T-helper 2 cell (primary cell): ENCODE results near the gene ZZZ3.
A peak's percentile ranks its signal among the peaks of the same experiment; 100 is the strongest.
"Not testable (repeated sequence)": the region's sequence is repeated elsewhere in the genome, so short reads cannot be mapped to it uniquely, and the experiment has no call there.

Experiments
- DNase-seq, 5 experiments: peaks; one replicate each; pipeline versions ENCODE4 v3.0.0 to v3.0.0-alpha.2; 2012 to 2022

Gene ZZZ3

GRCh38 chr1:77670330-77670729, 12.1 kb downstream of the ZZZ3 start:
- DNase-seq, result no peak

GRCh38 chr1:77668924-77669449, 13.5 kb downstream of the ZZZ3 start:
- peak in 1 of 5 experiments; percentile 59 for DNase-seq

- no peak for DNase-seq
These were observed 17.4 kb downstream of the ZZZ3 start for GRCh38 chr1:77664939-77665516.

- no peak for DNase-seq
These were observed 20.8 kb downstream of the ZZZ3 start for GRCh38 chr1:77661696-77662095.

DNA sequence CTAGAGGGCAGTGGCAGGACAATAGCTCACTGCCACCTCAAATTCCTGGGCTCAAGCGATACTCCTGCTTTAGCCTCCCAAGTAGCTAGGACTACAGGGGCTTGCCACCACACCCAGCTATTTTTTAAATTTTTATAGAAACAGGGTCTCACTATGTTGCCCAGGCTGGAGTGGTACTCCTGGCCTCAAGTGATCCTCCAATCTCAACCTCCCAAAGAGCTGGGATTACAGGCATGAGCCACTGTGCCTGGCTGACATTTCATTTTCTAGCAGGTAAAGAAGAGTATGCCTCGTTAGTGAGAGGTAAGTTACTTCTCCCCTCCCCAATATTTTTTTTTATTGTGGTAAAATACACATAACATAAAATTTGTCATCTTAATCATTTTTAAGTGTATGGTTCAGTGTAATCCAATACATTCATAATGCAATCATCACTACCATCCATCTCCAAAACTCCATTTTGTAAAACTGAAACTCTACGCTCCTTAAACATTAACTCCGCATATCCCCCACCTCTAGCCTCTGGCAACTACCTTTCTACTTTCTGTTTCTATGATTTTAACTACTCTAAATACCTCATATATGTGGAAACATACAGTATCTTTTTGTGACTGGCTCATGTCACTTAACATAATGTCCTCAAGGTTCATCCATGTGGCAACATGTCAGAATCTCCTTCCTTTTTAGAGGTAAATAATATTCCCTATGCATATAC, 22.4 kb downstream of the ZZZ3 start:
- DNase-seq, result no peak

DNA sequence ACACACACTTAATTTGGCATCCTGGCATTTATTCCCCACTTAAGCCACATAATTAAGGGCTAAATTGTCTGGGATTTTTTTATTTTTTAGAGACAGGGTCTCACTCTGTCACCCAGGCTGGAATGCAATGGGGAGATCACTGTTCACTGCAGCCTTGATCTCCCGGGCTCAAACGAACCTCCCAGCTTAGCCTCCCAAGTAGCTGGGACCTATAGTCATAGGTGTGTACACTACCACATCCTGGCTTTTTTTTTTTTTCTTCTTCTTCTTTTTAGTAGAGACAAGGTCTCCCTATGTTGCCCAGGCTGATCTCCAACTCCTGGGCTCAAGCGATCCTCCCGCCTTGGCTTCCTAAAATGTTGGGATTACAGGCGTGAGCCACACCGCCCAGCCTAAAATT, 24.2 kb downstream of the ZZZ3 start:
- DNase-seq, result no peak

GRCh38 chr1:77655431-77655974, 27.0 kb downstream of the ZZZ3 start:
- no peak for DNase-seq

DNA sequence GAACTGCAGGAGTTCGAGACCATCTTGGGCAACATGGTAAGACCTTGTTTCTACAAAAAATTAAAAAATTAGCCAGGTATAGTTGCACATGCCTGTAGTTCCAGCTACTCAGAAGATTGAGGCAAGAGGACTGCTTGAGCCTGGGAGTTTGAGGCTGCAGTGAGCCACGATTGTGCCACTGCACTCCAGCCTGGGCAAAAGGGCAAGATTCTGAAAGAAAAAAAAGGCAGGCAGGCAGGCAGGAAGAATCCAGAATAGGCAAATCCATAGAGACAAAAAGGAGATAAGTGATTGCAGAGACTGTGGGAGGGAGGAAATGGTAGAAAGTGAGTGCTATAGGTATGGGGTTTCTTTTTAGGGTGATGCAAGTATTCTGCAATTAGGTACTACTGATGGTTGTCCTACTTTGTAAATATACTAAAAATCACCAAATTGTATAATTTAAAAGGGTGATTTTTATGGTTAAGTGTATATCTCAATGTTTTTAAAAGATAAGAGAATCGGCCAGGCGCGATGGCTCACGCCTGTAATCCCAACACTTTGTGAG, 29.4 kb downstream of the ZZZ3 start:
- DNase-seq, result no peak

- DNase-seq, result no peak
These were observed 30.2 kb downstream of the ZZZ3 start for GRCh38 chr1:77652268-77652667.

DNA sequence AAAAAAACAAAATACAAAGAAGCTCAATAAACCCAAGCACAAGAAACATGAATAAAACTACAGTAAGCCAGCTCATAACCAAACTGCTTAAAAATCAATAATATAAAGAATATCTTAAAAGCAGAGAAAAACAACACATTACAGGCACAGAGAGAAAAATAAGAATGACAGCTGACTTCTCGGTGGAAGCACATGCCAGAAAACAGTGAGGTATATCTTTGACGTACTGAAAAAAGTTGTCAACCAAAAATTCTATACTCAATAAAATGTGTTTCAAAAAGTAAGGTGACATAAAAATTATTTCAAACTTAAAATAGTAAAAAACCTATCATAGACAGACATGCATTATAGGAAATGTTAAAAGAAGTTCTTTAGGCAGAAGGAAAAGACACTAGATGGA, 33.3 kb downstream of the ZZZ3 start:
- DNase-seq, result no peak

GRCh38 chr1:77646224-77646623, 36.2 kb downstream of the ZZZ3 start:
- DNase-seq, result not testable (repeated sequence)

GRCh38 chr1:77643456-77643855, 39.0 kb downstream of the ZZZ3 start:
- DNase-seq, result no peak

- no peak for DNase-seq
These were observed 39.5 kb downstream of the ZZZ3 start for GRCh38 chr1:77642941-77643340.

DNA sequence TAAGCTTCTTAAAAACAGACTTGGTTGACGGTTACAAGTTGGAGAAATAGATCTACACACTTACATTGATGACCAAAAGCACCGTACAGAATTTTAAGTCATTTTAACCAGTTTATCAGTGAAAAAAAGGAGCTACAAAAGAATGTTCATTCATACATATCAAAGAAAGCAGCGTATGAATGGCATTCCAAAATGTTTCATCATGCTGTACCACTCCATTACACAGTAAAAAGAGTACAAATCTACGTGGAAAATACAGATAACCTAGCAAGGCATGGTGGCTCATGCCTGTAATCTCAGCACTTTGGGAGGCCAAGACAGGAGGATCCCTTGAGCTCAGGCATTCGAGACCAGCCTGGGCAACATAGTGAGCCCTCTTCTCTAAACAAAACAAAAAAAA, 40.3 kb downstream of the ZZZ3 start:
- no peak for DNase-seq

DNA sequence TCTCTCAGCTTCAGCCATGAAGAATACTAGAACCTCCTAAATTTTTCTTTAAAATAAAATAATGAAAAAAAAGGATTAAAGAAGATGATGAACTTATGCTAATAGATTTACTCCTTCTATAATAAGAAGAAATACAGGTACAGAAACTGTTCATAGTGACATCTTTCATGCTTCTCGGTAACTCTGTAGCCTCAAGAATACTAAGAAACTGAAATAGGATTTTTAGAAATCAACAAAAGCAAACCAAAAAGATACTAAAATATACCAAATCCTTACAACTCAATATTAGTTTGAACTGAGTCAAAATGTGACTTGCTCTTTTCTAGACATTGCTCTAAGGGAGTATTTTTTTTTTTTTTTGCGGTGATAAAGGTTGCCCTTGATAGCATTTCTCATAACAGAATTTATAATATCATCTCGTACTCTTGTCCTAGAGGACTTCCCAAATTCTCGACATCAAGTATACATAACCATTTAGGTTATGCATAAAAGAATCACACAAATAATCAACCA, 42.8 kb downstream of the ZZZ3 start:
- peak in 1 of 5 experiments; percentile 35 for DNase-seq

DNA sequence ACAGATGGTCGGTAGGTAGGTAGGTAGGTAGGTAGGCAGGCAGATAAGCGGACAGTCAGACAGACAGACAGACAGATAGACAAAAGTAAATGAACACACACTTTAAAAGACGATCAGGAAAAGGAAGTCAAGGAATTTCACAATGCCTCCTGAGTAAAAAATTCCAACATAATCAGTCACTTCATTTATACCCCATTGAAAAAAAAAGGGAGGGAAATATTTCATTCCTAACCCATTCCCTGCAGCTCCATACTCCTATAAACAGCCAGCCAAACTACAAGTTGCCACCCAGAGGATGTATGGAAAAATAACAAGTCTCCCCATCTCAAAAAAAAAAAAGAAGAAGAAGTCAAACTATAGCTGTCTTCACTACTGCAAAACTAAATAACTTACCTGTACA, 43.4 kb downstream of the ZZZ3 start:
- no peak for DNase-seq

GRCh38 chr1:77636864-77637263, 45.6 kb downstream of the ZZZ3 start:
- DNase-seq, result no peak
